H9 (cell line): ENCODE measurements around the gene SMC4. TPM values are rescaled to one million over a fixed set of nuclear protein-coding genes. Genes with fewer than 3 reads are reported as not detected.

ENCODE experiments used
- DNase-seq: peaks from one replicate; pipeline ENCODE4 v3.0.0-alpha.2; 2017
- H2AFZ ChIP-seq: one replicate; pipeline ENCODE4 v1.6.1; 2013; ENCODE audit warnings: mild to moderate bottlenecking, low read length, control low read depth, moderate library complexity
- H2AK5ac ChIP-seq: 2 replicates; pipeline ENCODE4 v1.6.1; 2013; ENCODE audit warnings: low read length, control low read depth, mixed read lengths; ENCODE audit not compliant: insufficient read length
- H2BK120ac ChIP-seq: one replicate; pipeline ENCODE4 v1.6.1; 2013; ENCODE audit warnings: low read depth, mild to moderate bottlenecking, low read length, control low read depth, inconsistent platforms; ENCODE audit not compliant: poor library complexity, severe bottlenecking
- H2BK12ac ChIP-seq: 2 replicates; pipeline ENCODE4 v1.6.1; 2013; ENCODE audit warnings: low read length, control low read depth, mixed read lengths, low read depth; ENCODE audit not compliant: insufficient read length
- H2BK15ac ChIP-seq: 2 replicates; pipeline ENCODE4 v1.6.1; 2013; ENCODE audit warnings: low read depth, low read length, control low read depth
- H2BK20ac ChIP-seq: one replicate; pipeline ENCODE4 v1.6.1; 2013; ENCODE audit warnings: low read depth, mild to moderate bottlenecking, low read length, control low read depth, inconsistent platforms; ENCODE audit not compliant: poor library complexity, severe bottlenecking
- H2BK5ac ChIP-seq: 2 replicates; pipeline ENCODE4 v1.6.1; 2013; ENCODE audit warnings: low read length, control low read depth, mixed read lengths; ENCODE audit not compliant: insufficient read length
- H3K14ac ChIP-seq: 2 replicates; pipeline ENCODE4 v1.6.1; 2013; ENCODE audit warnings: low read length, control low read depth; ENCODE audit not compliant: insufficient read depth
- H3K18ac ChIP-seq: 2 replicates; pipeline ENCODE4 v1.6.1; 2013; ENCODE audit warnings: low read depth, mild to moderate bottlenecking, mixed read lengths, low read length, control low read depth; ENCODE audit not compliant: insufficient read length
- H3K23ac ChIP-seq: 2 replicates; pipeline ENCODE4 v1.6.1; 2013; ENCODE audit warnings: low read length, control low read depth, mixed read lengths, low read depth; ENCODE audit not compliant: insufficient read length
- H3K23me2 ChIP-seq: 2 replicates; pipeline ENCODE4 v1.6.1; 2013; ENCODE audit warnings: low read depth, mild to moderate bottlenecking, mixed read lengths, low read length, control low read depth; ENCODE audit not compliant: insufficient read length, poor library complexity, severe bottlenecking
- H3K27ac ChIP-seq: 2 replicates; pipeline ENCODE4 v1.5.1; 2013; ENCODE audit warnings: low read length, control low read depth, mixed read lengths, low read depth; ENCODE audit not compliant: insufficient read length
- H3K27me3 ChIP-seq: 2 replicates; pipeline ENCODE4 v1.6.1; 2013; ENCODE audit warnings: low read length, control low read depth, inconsistent platforms; ENCODE audit not compliant: insufficient read depth
- H3K4ac ChIP-seq: 2 replicates; pipeline ENCODE4 v1.6.1; 2013; ENCODE audit warnings: low read depth, mild to moderate bottlenecking, control low read depth, inconsistent platforms, low read length, moderate library complexity
- H3K4me1 ChIP-seq: 2 replicates; pipeline ENCODE4 v1.6.1; 2013; ENCODE audit warnings: low read length, control low read depth, inconsistent platforms; ENCODE audit not compliant: insufficient read depth
- H3K4me2 ChIP-seq: 2 replicates; pipeline ENCODE4 v1.6.1; 2013; ENCODE audit warnings: low read length, control low read depth, mixed read lengths; ENCODE audit not compliant: insufficient read length, insufficient read depth
- H3K56ac ChIP-seq: 2 replicates; pipeline ENCODE4 v1.6.1; 2013; ENCODE audit warnings: low read depth, mild to moderate bottlenecking, mixed read lengths, low read length, control low read depth; ENCODE audit not compliant: insufficient read length
- H3K79me1 ChIP-seq: 2 replicates; pipeline ENCODE4 v1.6.1; 2013; ENCODE audit warnings: low read depth, mild to moderate bottlenecking, moderate library complexity, low read length, control low read depth, inconsistent platforms; ENCODE audit not compliant: insufficient read depth, poor library complexity, severe bottlenecking
- H3K79me2 ChIP-seq: 2 replicates; pipeline ENCODE4 v1.6.1; 2013; ENCODE audit warnings: low read length, control low read depth, inconsistent platforms; ENCODE audit not compliant: insufficient read depth
- H3K9ac ChIP-seq: 2 replicates; pipeline ENCODE4 v1.6.1; 2013; ENCODE audit warnings: low read length, control low read depth, mixed read lengths; ENCODE audit not compliant: insufficient read length; ENCODE audit errors: extremely low read depth
- H3K9me3 ChIP-seq: one replicate; pipeline ENCODE4 v1.6.1; 2013; ENCODE audit warnings: low read depth, low read length, inconsistent platforms; ENCODE audit not compliant: control insufficient read depth
- H3T11ph ChIP-seq: one replicate; pipeline ENCODE4 v1.6.1; 2013; ENCODE audit warnings: mild to moderate bottlenecking, low read length, control low read depth, inconsistent platforms
- H4K20me1 ChIP-seq: one replicate; pipeline ENCODE4 v1.6.1; 2013; ENCODE audit not compliant: control insufficient read depth, insufficient read length, insufficient read depth
- H4K5ac ChIP-seq: 2 replicates; pipeline ENCODE4 v1.6.1; 2013; ENCODE audit warnings: low read depth, mild to moderate bottlenecking, mixed read lengths, low read length, control low read depth; ENCODE audit not compliant: insufficient read length
- H4K8ac ChIP-seq: replicated peaks from 2 replicates; pipeline ENCODE4 v1.6.1; 2013; ENCODE audit warnings: low read length, control low read depth, mixed read lengths, low read depth; ENCODE audit not compliant: insufficient read length
- H4K91ac ChIP-seq: 2 replicates; pipeline ENCODE4 v1.6.1; 2013; ENCODE audit warnings: low read depth, mild to moderate bottlenecking, moderate library complexity, mixed read lengths, low read length, control low read depth; ENCODE audit not compliant: insufficient read length
- H3K27ac Mint-ChIP-seq, 3 experiments: 2 replicates in 2 of 3; 3 replicates in 1 of 3; pipeline ENCODE4 v1.8.0; 2020 to 2021; ENCODE audit warnings: mixed read lengths in 3 of 3, mild to moderate bottlenecking in 1 of 3, moderate library complexity in 1 of 3
- H3K27me3 Mint-ChIP-seq: 2 replicates; pipeline ENCODE4 v1.8.0; 2021; ENCODE audit warnings: low read depth, mild to moderate bottlenecking, moderate library complexity, mixed read lengths
- H3K36me3 Mint-ChIP-seq, 3 experiments: 2 replicates in 2 of 3; 3 replicates in 1 of 3; pipeline ENCODE4 v1.8.0; 2020 to 2021; ENCODE audit warnings: low read depth in 3 of 3, mixed read lengths in 3 of 3; ENCODE audit not compliant: insufficient read depth in 1 of 3
- H3K4me1 Mint-ChIP-seq, 2 experiments: 2 replicates each; pipeline ENCODE4 v1.8.0; 2020; ENCODE audit warnings: mixed read lengths in 2 of 2
- H3K4me3 Mint-ChIP-seq, 2 experiments: 2 replicates in 1 of 2; 3 replicates in 1 of 2; pipeline ENCODE4 v1.8.0; 2020 to 2021; ENCODE audit warnings: mild to moderate bottlenecking in 2 of 2, mixed read lengths in 2 of 2, moderate library complexity in 1 of 2
- H3K9me3 Mint-ChIP-seq, 2 experiments: 2 replicates in 1 of 2; 3 replicates in 1 of 2; pipeline ENCODE4 v1.8.0; 2020; ENCODE audit warnings: mild to moderate bottlenecking in 2 of 2, mixed read lengths in 2 of 2, moderate library complexity in 1 of 2
- WGBS: extraction: QIAGEN DNeasy Blood & Tissue Kit; methylation state at CpG from one replicate; pipeline ENCODE4 v1.1.7; 2013; ENCODE audit warnings: missing lambda C conversion rate, low lambda C conversion rate, mixed read lengths; ENCODE audit not compliant: insufficient read length; ENCODE audit errors: extremely low coverage; 5-methylcytosine and 5-hydroxymethylcytosine counted together
- total RNA-seq: library from RNA; stranded (reverse); gene quantifications from 2 replicates; pipeline ENCODE4 v1.2.1, GENCODE V29; 2021
- TF ChIP-seq, protein P1 (sequence below): fragments of 200-600 bp; sonication (generic); conservative IDR thresholded peaks from 3 replicates; pipeline ENCODE4 v1.8.0; 2021; ENCODE audit warnings: antibody characterized with exemption, mild to moderate bottlenecking

SMC4 gene
- total RNA-seq, 1 experiment from 2014 or later = 130 TPM

DNA sequence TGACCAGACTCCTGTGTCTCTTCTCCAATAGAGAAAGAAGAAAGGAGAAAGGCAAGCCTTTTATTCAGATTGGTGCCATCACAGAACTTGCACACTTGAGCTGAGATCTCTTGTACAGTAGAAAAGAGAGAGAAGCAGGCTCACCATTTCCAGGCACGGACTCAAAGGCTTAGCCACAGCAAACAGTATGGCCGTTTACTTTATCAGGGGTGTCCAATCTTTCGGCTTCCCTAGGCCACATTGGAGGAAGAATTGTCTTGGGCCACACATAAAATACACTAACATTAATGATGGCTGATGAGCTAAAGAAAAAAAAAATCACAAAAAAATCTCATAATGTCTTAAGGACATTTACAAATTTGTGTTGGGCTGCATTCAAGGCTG, 5.4 kb upstream of the SMC4 start:
- no peaks in the 10 kb centered on the region for H3K23me2 ChIP-seq
- no peak overlapping the region for H2BK12ac ChIP-seq
- H3T11ph ChIP-seq = no peak overlapping the region
- no peak overlapping the region for H3K14ac ChIP-seq
- H2AFZ ChIP-seq = no peak overlapping the region
- Mint-ChIP-seq H3K27me3 (no peaks in the 10 kb centered on the region), H3K36me3 (no peaks in the 10 kb centered on the region), H3K4me1 (peaks cover 13 to 14% of the 10 kb centered on the region in 2 experiments), H3K27ac (no peak overlapping the region), H3K4me3 (no peak overlapping the region), H3K9me3 (no peaks in the 10 kb centered on the region; a peak in 1 of 5 replicates)
- H3K23ac ChIP-seq = no peak overlapping the region
- DNase-seq = no peak
- no peak overlapping the region for H3K27ac ChIP-seq
- no peaks in the 10 kb centered on the region for H3K27me3 ChIP-seq
- H4K5ac ChIP-seq = no peak overlapping the region
- peaks cover 3% of the 10 kb centered on the region for H3K79me1 ChIP-seq
- H4K91ac ChIP-seq = no peak overlapping the region
- no peak overlapping the region for H2BK5ac ChIP-seq
- no peak overlapping the region for H3K9ac ChIP-seq
- TF ChIP-seq, protein P1, sequence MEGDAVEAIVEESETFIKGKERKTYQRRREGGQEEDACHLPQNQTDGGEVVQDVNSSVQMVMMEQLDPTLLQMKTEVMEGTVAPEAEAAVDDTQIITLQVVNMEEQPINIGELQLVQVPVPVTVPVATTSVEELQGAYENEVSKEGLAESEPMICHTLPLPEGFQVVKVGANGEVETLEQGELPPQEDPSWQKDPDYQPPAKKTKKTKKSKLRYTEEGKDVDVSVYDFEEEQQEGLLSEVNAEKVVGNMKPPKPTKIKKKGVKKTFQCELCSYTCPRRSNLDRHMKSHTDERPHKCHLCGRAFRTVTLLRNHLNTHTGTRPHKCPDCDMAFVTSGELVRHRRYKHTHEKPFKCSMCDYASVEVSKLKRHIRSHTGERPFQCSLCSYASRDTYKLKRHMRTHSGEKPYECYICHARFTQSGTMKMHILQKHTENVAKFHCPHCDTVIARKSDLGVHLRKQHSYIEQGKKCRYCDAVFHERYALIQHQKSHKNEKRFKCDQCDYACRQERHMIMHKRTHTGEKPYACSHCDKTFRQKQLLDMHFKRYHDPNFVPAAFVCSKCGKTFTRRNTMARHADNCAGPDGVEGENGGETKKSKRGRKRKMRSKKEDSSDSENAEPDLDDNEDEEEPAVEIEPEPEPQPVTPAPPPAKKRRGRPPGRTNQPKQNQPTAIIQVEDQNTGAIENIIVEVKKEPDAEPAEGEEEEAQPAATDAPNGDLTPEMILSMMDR = no peak
- no peak overlapping the region for H3K4ac ChIP-seq
- no peak overlapping the region for H2BK20ac ChIP-seq
- H2BK120ac ChIP-seq = no peak overlapping the region
- no peak overlapping the region for H2AK5ac ChIP-seq
- WGBS = no CpG with 5 or more reads among the region's 3 CpGs
- no peak overlapping the region for H3K4me2 ChIP-seq
- no peak overlapping the region for H3K18ac ChIP-seq
- no peaks in the 10 kb centered on the region for H3K4me1 ChIP-seq
- H4K20me1 ChIP-seq = no peaks in the 10 kb centered on the region
- H3K79me2 ChIP-seq = no peaks in the 10 kb centered on the region; the same call in 1 of the 2 replicates
- H2BK15ac ChIP-seq = no peak overlapping the region
- H3K9me3 ChIP-seq = no peaks in the 10 kb centered on the region
- H3K56ac ChIP-seq = no peak overlapping the region
- H4K8ac ChIP-seq = no peak overlapping the region
